Right atrium auricular region (tissue), 2 donors: ENCODE measurements around the gene SLC25A25. TPM values are rescaled to one million over a fixed set of nuclear protein-coding genes. Genes with fewer than 3 reads are reported as not detected.

Experiments used
- DNase-seq: peaks from one replicate; pipeline ENCODE4 v3.0.0-alpha.2; 2019; ENCODE audit warnings: low spot score
- H3K27ac ChIP-seq, 2 donors: fragments of 200-600 bp; sonication (generic); 1 replicate in 1 of 2; 2 replicates in 1 of 2; pipeline ENCODE4 v1.5.1; 2016 to 2019
- H3K27me3 ChIP-seq, 2 donors: fragments of 200-600 bp; sonication (generic); one replicate each; pipeline versions ENCODE4 v1.5.1 to v1.6.0; 2017 to 2019
- H3K36me3 ChIP-seq: fragments of 200-600 bp; sonication (generic); one replicate; pipeline ENCODE4 v1.5.1; 2016
- H3K4me1 ChIP-seq, 2 donors: fragments of 200-600 bp; sonication (generic); one replicate each; pipeline versions ENCODE4 v1.5.1 to v1.6.0; 2017 to 2019
- H3K4me3 ChIP-seq, 2 donors: fragments of 200-600 bp; sonication (generic); 1 replicate in 1 of 2; 2 replicates in 1 of 2; pipeline ENCODE4 v1.5.1; 2017 to 2019; ENCODE audit warnings: mild to moderate bottlenecking in 1 of 2, moderate library complexity in 1 of 2
- H3K9me3 ChIP-seq, 2 donors: fragments of 200-600 bp; sonication (generic); one replicate each; pipeline ENCODE4 v1.5.1; 2019
- CTCF ChIP-seq, 2 donors: fragments of 200-600 bp; sonication (generic); IDR thresholded peaks; one replicate each; pipeline ENCODE4 v1.5.1; 2019; ENCODE audit warnings: antibody characterized with exemption in 2 of 2
- total RNA-seq, 2 donors: library from RNA; depleted of rRNA; stranded (reverse); fragments of >200 nt; gene quantifications; one replicate each; pipeline ENCODE4 v1.1.0, GENCODE V29; 2016

Gene SLC25A25
- total RNA-seq, 2 donors from 2014 or later: 8.2 to 11.8 TPM

- H3K36me3 ChIP-seq: peaks cover 42% of the 10 kb centered on the region
- peak; percentile 28 to 62 for TF ChIP-seq CTCF (IDR thresholded peaks at IDR 0.05)
- no peak overlapping the region for H3K27ac ChIP-seq
- H3K4me3 ChIP-seq: no peak overlapping the region
- no peak for DNase-seq
- peaks cover 0 to 31% of the 10 kb centered on the region in 2 donors for H3K4me1 ChIP-seq
- H3K27me3 ChIP-seq: no peaks in the 10 kb centered on the region
- no peaks in the 10 kb centered on the region for H3K9me3 ChIP-seq
Observed at GRCh38 chr9:128124873-128125579, 57.0 kb downstream of the SLC25A25 start.

DNA sequence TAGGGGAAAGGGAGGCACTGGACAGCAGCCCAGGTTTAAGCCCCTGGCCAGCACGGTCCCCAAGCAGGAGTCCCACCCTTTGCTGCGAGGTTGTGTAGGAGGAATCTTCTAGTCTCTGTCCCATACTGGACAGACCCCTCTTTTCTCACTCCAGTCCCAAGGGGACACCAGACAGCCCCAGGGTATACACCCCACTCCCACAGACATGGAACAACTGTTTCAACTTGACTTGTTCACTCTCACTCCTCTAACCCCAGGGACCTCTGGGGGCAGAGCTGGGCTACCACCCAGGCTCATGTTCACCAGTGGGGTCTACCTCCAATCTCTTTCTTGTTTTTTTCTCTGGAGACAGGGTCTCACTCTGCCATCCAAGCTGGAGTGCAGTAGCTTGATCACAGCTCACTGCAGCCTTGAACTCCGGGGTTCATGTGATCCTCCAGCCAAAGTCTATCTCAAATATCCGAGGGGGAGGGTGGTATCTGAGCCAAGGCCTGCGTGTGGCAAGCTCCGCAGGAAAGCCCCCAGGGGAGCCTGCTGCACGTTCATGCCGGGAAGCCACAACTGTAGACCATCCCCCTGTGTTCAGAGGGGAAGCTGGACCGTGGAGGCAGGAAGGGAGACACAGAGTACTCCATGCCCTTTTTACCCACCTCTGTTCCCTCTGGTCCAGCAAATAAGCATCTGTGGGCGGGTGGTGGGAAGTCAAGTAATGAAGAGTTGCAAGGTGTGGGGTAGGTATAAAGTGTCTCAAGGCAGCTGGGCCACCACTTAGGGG is 57.7 kb downstream of the SLC25A25 start:
- Histone ChIP-seq H3K27ac (no peak overlapping the region), H3K36me3 (peaks cover 35% of the 10 kb centered on the region), H3K27me3 (no peaks in the 10 kb centered on the region), H3K4me3 (no peak overlapping the region), H3K4me1 (peaks cover 0 to 31% of the 10 kb centered on the region in 2 donors), H3K9me3 (no peaks in the 10 kb centered on the region)
- DNase-seq: no peak
- TF ChIP-seq CTCF (IDR thresholded peaks at IDR 0.05): no peak

- peaks cover 22% of the 10 kb centered on the region for H3K36me3 ChIP-seq
- peak within 1 kb of the TSS; percentile 85 to 90 for H3K4me3 ChIP-seq
- no peak for TF ChIP-seq CTCF (IDR thresholded peaks at IDR 0.05)
- H3K4me1 ChIP-seq: peaks cover 0 to 31% of the 10 kb centered on the region in 2 donors
- no peaks in the 10 kb centered on the region for H3K9me3 ChIP-seq
- no peaks in the 10 kb centered on the region for H3K27me3 ChIP-seq
- peak; percentile 76 for DNase-seq
- H3K27ac ChIP-seq: peak within 1 kb of the TSS; percentile 93 to 100
Observed at GRCh38 chr9:128127568-128127989, 59.5 kb downstream of the SLC25A25 start, which contains the start of gene PTGES2. Gene PTGES2, minus strand, starts transcription at chr9:128127729. Its CDS starts 12 bp downstream, at chr9:128127717.

DNA sequence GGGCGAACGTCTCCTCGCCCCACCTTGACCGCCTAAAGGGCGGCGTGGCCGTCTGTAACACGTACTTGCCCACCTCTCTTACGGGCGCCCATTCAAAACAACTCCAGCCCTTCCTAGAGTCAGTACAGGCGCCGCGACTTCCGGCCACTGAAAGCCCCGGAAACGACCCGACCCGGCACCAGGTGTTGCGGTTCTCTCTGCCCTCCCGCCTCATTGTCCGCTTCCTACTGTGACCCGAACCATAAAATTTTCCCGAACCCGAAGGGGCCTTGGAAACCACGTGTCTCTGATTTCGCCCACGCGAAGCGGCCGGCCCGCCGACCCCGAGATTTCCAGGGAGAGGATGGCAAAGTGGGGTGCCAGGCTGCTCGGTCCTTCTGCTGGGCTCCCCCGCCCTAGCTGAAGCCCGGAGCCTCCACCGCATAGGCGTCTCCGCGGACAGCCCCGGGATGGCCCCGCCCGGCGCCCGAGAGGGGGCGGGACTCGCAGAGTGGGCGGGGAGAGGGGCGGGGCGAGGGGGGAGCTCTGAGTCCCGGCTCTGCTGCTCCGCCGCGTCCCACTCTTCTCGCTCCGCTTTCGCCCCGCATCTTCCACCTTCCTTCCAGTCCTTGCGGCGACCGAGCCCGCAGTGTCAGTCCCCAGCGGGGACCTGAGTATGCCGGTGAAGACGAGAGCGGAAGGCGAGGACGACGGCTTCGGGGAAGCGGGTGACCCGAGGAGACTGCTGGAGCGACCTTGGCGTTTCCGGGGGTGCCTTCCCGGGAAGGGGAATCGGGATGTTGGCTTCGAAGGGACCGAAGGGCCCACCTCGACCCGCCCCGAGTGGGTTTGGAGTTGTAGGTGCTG is 60.2 kb downstream of the SLC25A25 start:
- H3K27me3 ChIP-seq: no peaks in the 10 kb centered on the region
- peaks cover 0 to 31% of the 10 kb centered on the region in 2 donors for H3K4me1 ChIP-seq
- TF ChIP-seq CTCF (IDR thresholded peaks at IDR 0.05): no peak
- peak; percentile 78 for DNase-seq
- peak overlapping the region; percentile 93 to 100 for H3K27ac ChIP-seq
- peaks cover 16% of the 10 kb centered on the region for H3K36me3 ChIP-seq
- H3K9me3 ChIP-seq: no peaks in the 10 kb centered on the region
- peak overlapping the region; percentile 85 to 90 for H3K4me3 ChIP-seq

DNA sequence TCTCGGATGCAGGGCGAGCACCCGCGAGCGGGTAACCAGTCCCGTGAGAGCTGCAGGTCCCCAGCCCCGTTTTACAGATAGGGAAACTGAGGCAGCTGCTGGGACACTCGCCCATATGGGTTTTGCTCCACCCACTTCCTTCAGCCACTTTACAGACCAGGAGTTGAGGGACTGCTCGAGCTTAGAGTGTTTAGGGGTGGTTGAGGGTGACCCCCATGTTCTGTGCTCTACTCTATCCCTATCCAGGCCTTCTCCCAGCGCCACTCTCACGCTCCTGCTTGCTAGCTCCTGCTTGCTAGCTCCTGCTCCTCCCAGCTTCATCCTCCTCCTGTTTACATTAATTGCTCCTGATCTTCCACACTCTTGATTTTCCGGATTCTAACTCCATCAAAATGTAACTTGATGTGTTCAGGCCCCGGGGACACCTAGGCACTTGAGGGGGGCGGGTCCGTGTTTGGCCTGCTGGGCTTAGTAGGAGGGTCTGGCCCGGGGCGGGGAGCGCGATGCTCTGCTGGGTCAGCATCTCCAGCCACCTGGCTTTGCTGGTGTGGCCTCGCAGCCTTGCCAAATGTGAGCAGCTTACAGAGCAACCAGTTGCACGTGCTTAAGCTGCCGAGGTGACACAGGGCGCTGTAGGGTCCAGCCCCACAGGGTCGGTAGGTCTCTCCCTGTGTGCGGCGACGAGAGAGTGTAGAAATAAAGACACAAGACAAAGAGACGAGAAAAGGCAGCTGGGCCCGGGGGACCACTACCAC is 61.0 kb downstream of the SLC25A25 start:
- H3K27ac ChIP-seq: peak overlapping the region; percentile 93 to 100
- H3K36me3 ChIP-seq: peaks cover 9% of the 10 kb centered on the region
- no peak for TF ChIP-seq CTCF (IDR thresholded peaks at IDR 0.05)
- H3K4me3 ChIP-seq: peak overlapping the region; percentile 85 to 90
- DNase-seq: no peak
- peaks cover 0 to 4% of the 10 kb centered on the region in 2 donors for H3K9me3 ChIP-seq
- no peaks in the 10 kb centered on the region for H3K27me3 ChIP-seq
- peaks cover 0 to 31% of the 10 kb centered on the region in 2 donors for H3K4me1 ChIP-seq
